ENCODE measurements around the gene C1QTNF2. TPM values are rescaled to one million over a fixed set of nuclear protein-coding genes. Genes with fewer than 3 reads are reported as not detected.

C1QTNF2 gene
- total RNA-seq, 1 donor from 2014 or later: 2.2 TPM

DNA sequence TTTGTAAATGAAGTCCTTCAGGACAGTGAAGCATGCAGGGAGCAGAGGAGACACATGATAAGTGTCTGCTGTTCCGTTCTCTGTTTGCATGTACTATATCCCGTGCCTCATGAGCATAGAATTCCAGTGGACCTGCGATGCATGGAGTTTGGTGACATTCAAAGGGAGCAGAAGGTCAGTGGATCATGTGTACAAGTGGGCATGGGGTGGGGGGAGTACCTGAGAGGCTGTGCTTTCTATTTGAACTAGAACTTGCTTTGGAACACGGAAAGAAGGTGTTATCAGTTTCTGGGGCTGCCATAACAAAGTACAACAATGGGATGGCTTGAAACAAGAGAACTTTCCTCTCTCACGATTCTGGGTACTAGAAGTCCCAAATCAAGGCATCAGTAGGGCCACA is 53.0 kb downstream of the C1QTNF2 start:
- intact Hi-C loops (cut with DNase I): no loop called here
- ATAC-seq (no peak), DNase-seq (no peak)
- H3K27ac ChIP-seq: no peak overlapping the region
- H3K27me3 ChIP-seq: no peaks in the 10 kb centered on the region
- no peak overlapping the region for H3K4me3 ChIP-seq
- H3K9me3 ChIP-seq: no peaks in the 10 kb centered on the region
- no peaks in the 10 kb centered on the region for H3K36me3 ChIP-seq
- TF ChIP-seq, protein P1, sequence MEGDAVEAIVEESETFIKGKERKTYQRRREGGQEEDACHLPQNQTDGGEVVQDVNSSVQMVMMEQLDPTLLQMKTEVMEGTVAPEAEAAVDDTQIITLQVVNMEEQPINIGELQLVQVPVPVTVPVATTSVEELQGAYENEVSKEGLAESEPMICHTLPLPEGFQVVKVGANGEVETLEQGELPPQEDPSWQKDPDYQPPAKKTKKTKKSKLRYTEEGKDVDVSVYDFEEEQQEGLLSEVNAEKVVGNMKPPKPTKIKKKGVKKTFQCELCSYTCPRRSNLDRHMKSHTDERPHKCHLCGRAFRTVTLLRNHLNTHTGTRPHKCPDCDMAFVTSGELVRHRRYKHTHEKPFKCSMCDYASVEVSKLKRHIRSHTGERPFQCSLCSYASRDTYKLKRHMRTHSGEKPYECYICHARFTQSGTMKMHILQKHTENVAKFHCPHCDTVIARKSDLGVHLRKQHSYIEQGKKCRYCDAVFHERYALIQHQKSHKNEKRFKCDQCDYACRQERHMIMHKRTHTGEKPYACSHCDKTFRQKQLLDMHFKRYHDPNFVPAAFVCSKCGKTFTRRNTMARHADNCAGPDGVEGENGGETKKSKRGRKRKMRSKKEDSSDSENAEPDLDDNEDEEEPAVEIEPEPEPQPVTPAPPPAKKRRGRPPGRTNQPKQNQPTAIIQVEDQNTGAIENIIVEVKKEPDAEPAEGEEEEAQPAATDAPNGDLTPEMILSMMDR (IDR thresholded peaks at IDR 0.05): no peak
- peaks cover 12% of the 10 kb centered on the region for H3K4me1 ChIP-seq

DNA sequence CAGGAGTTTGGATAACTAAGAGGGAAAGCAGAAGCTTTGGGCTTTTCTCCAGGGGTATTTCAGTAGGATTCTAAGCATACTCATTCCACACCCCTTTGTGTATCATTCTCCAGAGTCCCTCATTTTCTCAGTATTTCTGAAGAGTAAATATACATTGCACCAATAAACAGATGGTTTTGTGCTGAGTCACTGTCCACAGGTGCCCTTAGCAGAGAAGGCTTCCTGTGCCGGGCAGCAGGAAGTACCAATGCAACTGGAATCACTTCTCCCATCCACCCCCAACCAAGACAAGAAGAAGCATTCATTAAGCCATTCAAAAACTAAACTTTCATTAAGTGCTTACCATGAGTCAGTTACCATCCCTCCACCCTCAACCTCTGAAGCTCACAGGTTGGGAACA is 54.5 kb downstream of the C1QTNF2 start:
- intact Hi-C loops (cut with DNase I): no loop called here
- ATAC-seq (peak; percentile 52), DNase-seq (no peak)
- peaks cover 16% of the 10 kb centered on the region for H3K4me1 ChIP-seq
- H3K27me3 ChIP-seq: no peaks in the 10 kb centered on the region
- H3K27ac ChIP-seq: no peak overlapping the region
- H3K4me3 ChIP-seq: no peak overlapping the region
- no peaks in the 10 kb centered on the region for H3K36me3 ChIP-seq
- H3K9me3 ChIP-seq: no peaks in the 10 kb centered on the region
- TF ChIP-seq, protein P1 (IDR thresholded peaks at IDR 0.05): no peak

DNA sequence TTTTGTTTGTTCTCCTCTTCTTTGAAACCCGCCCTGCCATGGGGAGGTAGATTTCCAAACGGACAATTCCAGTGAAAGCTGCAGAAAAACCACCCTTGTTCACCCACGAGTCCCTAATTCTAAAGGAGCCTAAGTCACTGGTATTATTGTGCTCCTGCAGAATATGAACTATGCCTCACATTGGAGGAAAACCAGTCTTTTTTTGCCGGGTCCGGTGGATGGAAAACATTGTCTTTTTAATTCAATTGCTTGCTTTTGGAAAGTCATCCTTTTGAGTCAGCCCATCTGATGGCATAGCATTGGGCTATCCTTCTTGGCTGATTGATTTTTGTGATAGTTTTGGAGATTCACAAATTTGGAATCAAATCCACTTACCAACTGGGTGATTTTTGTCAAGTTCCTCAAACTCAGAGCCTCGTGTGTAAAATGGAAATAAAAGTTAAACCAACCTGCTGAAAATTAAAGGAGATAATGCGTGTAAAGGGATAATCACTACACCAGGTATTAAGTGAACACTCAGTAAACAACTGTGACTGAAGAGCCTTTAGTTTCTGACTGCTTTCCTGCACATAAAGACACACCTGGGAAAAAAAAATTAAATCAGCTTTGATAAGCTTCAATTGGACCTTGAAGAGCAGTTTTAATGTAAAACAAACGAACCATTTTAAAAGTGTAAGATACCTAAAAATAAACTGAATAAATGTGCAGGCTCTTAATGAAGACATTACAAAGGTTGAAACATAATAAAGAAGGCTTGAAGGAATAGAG is 57.3 kb downstream of the C1QTNF2 start:
- ATAC-seq (no peak), DNase-seq (no peak)
- Histone ChIP-seq H3K4me1 (peaks cover 16% of the 10 kb centered on the region), H3K27ac (peak overlapping the region; percentile 81), H3K9me3 (no peaks in the 10 kb centered on the region), H3K36me3 (no peaks in the 10 kb centered on the region), H3K4me3 (peak overlapping the region; percentile 60), H3K27me3 (no peaks in the 10 kb centered on the region)
- intact Hi-C loops (cut with DNase I): no loop called here
- TF ChIP-seq, protein P1 (IDR thresholded peaks at IDR 0.05): no peak

DNA sequence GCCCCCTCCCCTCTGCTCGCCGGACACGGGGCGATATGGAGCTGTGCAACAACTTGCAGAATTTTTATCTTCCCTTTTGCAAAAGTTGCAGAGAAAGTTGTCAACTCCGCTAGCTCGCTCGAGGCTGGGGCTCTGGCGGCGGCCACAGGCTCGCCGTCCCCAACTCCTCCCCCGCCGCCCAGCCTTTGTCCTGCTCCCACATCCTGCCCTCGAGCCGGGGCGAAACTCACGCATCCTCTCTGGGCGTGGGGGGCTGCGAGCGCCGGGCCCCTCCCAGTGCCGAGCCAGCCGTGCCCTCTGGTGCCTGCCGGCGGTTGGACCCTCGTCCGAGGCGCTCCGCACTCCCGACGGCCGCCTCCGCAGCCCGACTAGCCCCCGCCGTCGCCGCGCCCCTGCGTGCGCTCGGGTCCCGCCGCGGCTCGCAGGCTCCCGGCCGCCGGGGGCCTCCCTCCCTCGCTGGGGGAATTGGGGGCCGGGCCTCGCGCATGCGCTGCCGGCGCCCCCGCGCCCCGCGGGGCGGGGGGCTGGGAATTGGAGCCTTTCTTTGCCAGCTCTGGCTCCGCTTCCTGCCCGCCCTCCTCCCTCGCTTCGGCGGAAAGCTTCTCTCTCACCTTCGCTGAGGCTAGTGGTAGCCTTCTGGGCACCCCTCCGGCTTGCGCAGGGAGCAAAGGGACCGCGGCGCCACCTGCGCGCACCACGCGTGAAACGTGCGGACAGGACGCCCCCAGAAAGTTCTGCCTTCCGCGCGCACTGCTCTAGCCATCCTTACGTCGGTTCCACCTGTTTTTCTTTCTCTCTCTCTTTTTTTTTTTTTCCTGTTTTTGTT is 58.1 kb downstream of the C1QTNF2 start, which contains the start of gene CCNJL:
TSS of gene CCNJL (minus strand) at position 431 of the 826 bp plus-strand sequence. CDS start 641 bp downstream, outside the sequence.
- H3K4me1 ChIP-seq: peaks cover 16% of the 10 kb centered on the region
- H3K9me3 ChIP-seq: no peaks in the 10 kb centered on the region
- ATAC-seq: peak; percentile 90
- TF ChIP-seq, protein P1 (IDR thresholded peaks at IDR 0.05): no peak
- intact Hi-C loops (cut with DNase I): no loop called here
- H3K4me3 ChIP-seq: peak within 1 kb of the TSS; percentile 60
- H3K27ac ChIP-seq: peak within 1 kb of the TSS; percentile 81
- H3K36me3 ChIP-seq: no peaks in the 10 kb centered on the region
- no peaks in the 10 kb centered on the region for H3K27me3 ChIP-seq
- peak; percentile 90 for DNase-seq

DNA sequence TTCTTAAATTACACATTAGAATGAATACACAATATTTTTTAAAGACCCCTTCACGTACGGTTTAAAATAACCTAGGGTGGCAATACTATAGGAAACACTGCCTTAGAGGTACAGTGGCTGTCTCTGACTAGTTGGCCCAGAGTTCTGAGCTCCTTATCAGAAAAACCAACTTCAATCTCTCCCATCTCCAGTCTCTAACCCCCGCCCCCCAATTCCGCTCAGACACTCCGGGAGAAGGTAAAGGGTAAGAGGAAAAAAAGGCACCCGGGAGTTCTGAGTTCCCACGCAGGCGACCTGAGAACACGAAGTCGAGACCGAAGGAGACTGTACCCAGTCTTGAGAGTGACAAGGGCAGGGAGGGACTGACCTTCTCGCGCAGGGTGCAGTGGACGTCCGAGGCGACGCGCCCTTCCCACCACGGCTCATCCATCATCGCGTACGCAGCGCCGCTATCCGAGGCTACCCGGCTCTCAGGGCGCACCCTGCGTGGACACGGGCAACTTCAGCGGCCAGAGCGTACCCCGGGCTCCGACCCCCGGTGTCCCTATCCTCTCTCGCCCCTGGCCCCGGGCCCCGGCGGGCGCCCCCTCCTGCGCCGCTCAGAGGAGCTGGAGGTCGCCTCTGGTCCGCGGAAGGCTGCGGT is 58.8 kb downstream of the C1QTNF2 start:
- DNase-seq (peak; percentile 82), ATAC-seq (peak; percentile 78)
- H3K27me3 ChIP-seq: no peaks in the 10 kb centered on the region
- peak overlapping the region; percentile 60 for H3K4me3 ChIP-seq
- no peaks in the 10 kb centered on the region for H3K36me3 ChIP-seq
- H3K9me3 ChIP-seq: no peaks in the 10 kb centered on the region
- H3K27ac ChIP-seq: peak overlapping the region; percentile 81
- TF ChIP-seq, protein P1 (IDR thresholded peaks at IDR 0.05): no peak
- peaks cover 16% of the 10 kb centered on the region for H3K4me1 ChIP-seq
- intact Hi-C loops (cut with DNase I): no loop called here

Measured in upper lobe of right lung (tissue), 1 donor.